HepG2 (cell line): Measurements from ENCODE around the gene FPR3. TPM values are rescaled to one million over a fixed set of nuclear protein-coding genes. Genes with fewer than 3 reads are reported as not detected.
"Not testable (repeated sequence)": the region's sequence is repeated elsewhere in the genome, so short reads cannot be mapped to it uniquely, and the experiment has no call there.

Experiments used
- AHDC1 ChIP-seq: sonication (generic); formaldehyde crosslinking; IDR thresholded peaks from 2 replicates; pipeline ENCODE4 v1.5.1; 2020; ENCODE audit warnings: mild to moderate bottlenecking, missing genetic modification reagents, borderline replicate concordance
- ARID5B ChIP-seq: IDR thresholded peaks from 2 replicates; pipeline ENCODE4 v1.4.0; 2020; ENCODE audit warnings: mild to moderate bottlenecking, missing genetic modification reagents
- CREM ChIP-seq, 2 experiments: sonication (generic) in 1 of 2; formaldehyde crosslinking in 1 of 2; IDR thresholded peaks; 2 replicates each; pipeline versions ENCODE4 v1.4.0 to v1.6.1; 2016 to 2020; ENCODE audit warnings: antibody characterized with exemption in 1 of 2, mild to moderate bottlenecking in 1 of 2, missing genetic modification reagents in 1 of 2
- ELF3 ChIP-seq: IDR thresholded peaks from 2 replicates; pipeline ENCODE4 v1.6.1; 2016; ENCODE audit warnings: missing genetic modification reagents, missing compliant biosample characterization
- ETV5 ChIP-seq: IDR thresholded peaks from 2 replicates; pipeline ENCODE4 v1.6.1; 2018; ENCODE audit warnings: missing biosample characterization, missing genetic modification reagents, inconsistent platforms, borderline replicate concordance
- GATAD1 ChIP-seq: IDR thresholded peaks from 2 replicates; pipeline ENCODE4 v1.6.1; 2016; ENCODE audit warnings: missing genetic modification reagents, missing compliant biosample characterization
- HDAC2 ChIP-seq: sonication (generic); formaldehyde crosslinking; IDR thresholded peaks from 2 replicates; pipeline ENCODE4 v1.4.0; 2020; ENCODE audit warnings: missing genetic modification reagents
- NR2F6 ChIP-seq, 2 experiments: IDR thresholded peaks; 2 replicates each; pipeline ENCODE4 v1.6.1; 2016; ENCODE audit warnings: antibody characterized with exemption in 1 of 2, mild to moderate bottlenecking in 1 of 2
- SOX13 ChIP-seq, 3 experiments: fragments of 450-650 bp in 1 of 3; sonication (generic) in 1 of 3; formaldehyde crosslinking in 1 of 3; IDR thresholded peaks in 2 of 3; conservative IDR thresholded peaks in 1 of 3; 2 replicates each; pipeline versions ENCODE4 v1.5.0 to v1.6.1; 2016 to 2020; ENCODE audit warnings: antibody characterized with exemption in 1 of 3, mild to moderate bottlenecking in 1 of 3, missing compliant biosample characterization in 1 of 3, missing genetic modification reagents in 1 of 3, moderate library complexity in 1 of 3
- TBX2 ChIP-seq: sonication (generic); formaldehyde crosslinking; IDR thresholded peaks from 2 replicates; pipeline ENCODE4 v1.5.0; 2020; ENCODE audit warnings: missing genetic modification reagents, mild to moderate bottlenecking, borderline replicate concordance
- TCF7 ChIP-seq: sonication (generic); IDR thresholded peaks from 2 replicates; pipeline ENCODE4 v1.6.1; 2016; ENCODE audit warnings: antibody characterized with exemption, low read depth
- ZGPAT ChIP-seq: IDR thresholded peaks from 2 replicates; pipeline ENCODE4 v1.6.1; 2016; ENCODE audit warnings: mild to moderate bottlenecking
- ZMYM2 ChIP-seq: sonication (generic); formaldehyde crosslinking; IDR thresholded peaks from 2 replicates; pipeline ENCODE4 v1.8.0; 2022; ENCODE audit warnings: mild to moderate bottlenecking, missing genetic modification reagents
- ZNF574 ChIP-seq: sonication (generic); formaldehyde crosslinking; IDR thresholded peaks from 2 replicates; pipeline ENCODE4 v1.4.0; 2020; ENCODE audit warnings: missing genetic modification reagents
- polyA plus RNA-seq, 8 experiments: library from polyadenylated mRNA; depleted of rRNA in 3 of 8; stranded (reverse) in 7 of 8; unstranded in 1 of 8; fragments of >200 nt; fragmentation: Illumina TruSeq in 4 of 8; extraction: Trizol in 4 of 8; gene quantifications; 2 replicates each; pipeline versions ENCODE4 v1.2.1 to v1.2.3, GENCODE V29; 2011 to 2016; ENCODE audit warnings: low read depth in 4 of 8, missing spikeins in 1 of 8, mixed read lengths in 1 of 8; ENCODE audit not compliant: insufficient read depth in 1 of 8
- total RNA-seq, 5 experiments: library from RNA; depleted of rRNA; stranded (reverse); fragments of >200 nt; fragmentation: Illumina TruSeq; extraction: Trizol; gene quantifications; 2 replicates each; pipeline ENCODE4 v1.2.3, GENCODE V29; 2016; ENCODE audit warnings: low read depth in 1 of 5

Gene FPR3
- total and polyA plus RNA-seq, 2 of the 13 experiments (the other 11 are each of a cell fraction or from before 2014, with no cell fraction given): not detected

- TF ChIP-seq ETV5 (CRISPR knock-in tag): peak; percentile 95
- 0 out of 2 replicates have a peak, but pooled peaks have one; percentile 44 for TF ChIP-seq ZNF574 (CRISPR knock-in tag)
- TF ChIP-seq ZGPAT (CRISPR knock-in tag): 0 out of 2 replicates have a peak, but pooled peaks have one; percentile 31
- peak; percentile 92 for TF ChIP-seq TCF7
- peak; percentile 60; the same call in 1 of the 2 replicates for TF ChIP-seq TBX2 (CRISPR knock-in tag)
- 0 out of 2 replicates have a peak, but pooled peaks have one; percentile 19 for TF ChIP-seq GATAD1 (CRISPR knock-in tag)
- TF ChIP-seq NR2F6 (IDR thresholded peaks at IDR 0.05): peak; percentile 43; the same call in 1 of the 2 replicates
- TF ChIP-seq NR2F6 (CRISPR knock-in tag; IDR thresholded peaks at IDR 0.05); SOX13 (IDR thresholded peaks at IDR 0.05); CREM (CRISPR knock-in tag; IDR thresholded peaks at IDR 0.05): not testable (repeated sequence)
- peak; percentile 70 for TF ChIP-seq ELF3 (CRISPR knock-in tag)
- TF ChIP-seq ARID5B (CRISPR knock-in tag): peak; percentile 88
- TF ChIP-seq SOX13 (CRISPR knock-in tag; conservative IDR thresholded peaks at IDR 0.05 in 1 of 2, IDR thresholded peaks at IDR 0.05 in 1 of 2): peak in 1 of 2 experiments; percentile 62; a peak in 2 of 4 replicates
- TF ChIP-seq HDAC2 (CRISPR knock-in tag): peak; percentile 59; the same call in 1 of the 2 replicates
- peak; percentile 54; the same call in 1 of the 2 replicates for TF ChIP-seq AHDC1 (CRISPR knock-in tag)
- 0 out of 2 replicates have a peak, but pooled peaks have one; percentile 21 for TF ChIP-seq ZMYM2 (CRISPR knock-in tag)
- TF ChIP-seq CREM (IDR thresholded peaks at IDR 0.05): peak; percentile 36; the same call in 1 of the 2 replicates
These were observed 9.8 kb downstream of the FPR3 start (continued) for GRCh38 chr19:51804789-51805188.
